OCI-LY1 (cell line): ENCODE results near the gene DCST2.
A peak's percentile ranks its signal among the peaks of the same experiment; 100 is the strongest.

Source experiments
- H2AFZ ChIP-seq: fragments of 200-600 bp; sonication (generic), shearing (Covaris generic); 2 replicates; pipeline ENCODE4 v1.6.0; 2014; ENCODE audit warnings: antibody characterized with exemption, mild to moderate bottlenecking, low read length
- H3F3A ChIP-seq: fragments of 200-600 bp; sonication (generic), shearing (Covaris generic); 2 replicates; pipeline ENCODE4 v1.6.0; 2014; ENCODE audit warnings: mild to moderate bottlenecking, antibody characterized with exemption, low read length, moderate library complexity; ENCODE audit not compliant: insufficient read depth
- H3K27ac ChIP-seq: fragments of 200-600 bp; sonication (generic); 2 replicates; pipeline ENCODE4 v1.5.1; 2014; ENCODE audit warnings: low read length, mixed run types, mild to moderate bottlenecking, low read depth; ENCODE audit not compliant: poor library complexity, severe bottlenecking
- H3K27me3 ChIP-seq: fragments of 200-600 bp; sonication (generic); 2 replicates; pipeline ENCODE4 v1.6.0; 2014; ENCODE audit warnings: antibody characterized with exemption, mild to moderate bottlenecking, low read length, moderate library complexity; ENCODE audit not compliant: insufficient read depth
- H3K36me3 ChIP-seq: fragments of 200-600 bp; sonication (generic); 2 replicates; pipeline ENCODE4 v1.6.1; 2014; ENCODE audit warnings: mild to moderate bottlenecking, antibody characterized with exemption, low read length, moderate library complexity, mixed read lengths; ENCODE audit not compliant: insufficient read depth
- H3K4me1 ChIP-seq: fragments of 200-600 bp; sonication (generic); 2 replicates; pipeline ENCODE4 v1.5.1; 2014; ENCODE audit warnings: mild to moderate bottlenecking, low read length, moderate library complexity; ENCODE audit not compliant: insufficient read depth, severe bottlenecking
- H3K4me2 ChIP-seq: fragments of 200-600 bp; sonication (generic), shearing (Covaris generic); 2 replicates; pipeline ENCODE4 v1.6.1; 2014; ENCODE audit warnings: low read length
- H3K4me3 ChIP-seq: fragments of 200-600 bp; sonication (generic); 2 replicates; pipeline ENCODE4 v1.5.1; 2014; ENCODE audit warnings: low read length, low read depth, mild to moderate bottlenecking, mixed read lengths; ENCODE audit not compliant: poor library complexity, severe bottlenecking
- H3K79me2 ChIP-seq: fragments of 200-600 bp; shearing (Covaris generic); 2 replicates; pipeline ENCODE4 v1.6.1; 2016; ENCODE audit warnings: mixed run types, low read length, mixed read lengths; ENCODE audit not compliant: insufficient read depth
- H3K9ac ChIP-seq: fragments of 200-600 bp; sonication (generic), shearing (Covaris generic); 2 replicates; pipeline ENCODE4 v1.6.1; 2014; ENCODE audit warnings: mild to moderate bottlenecking, low read length, mixed read lengths
- H3K9me2 ChIP-seq: fragments of 200-600 bp; sonication (generic), shearing (Covaris generic); 2 replicates; pipeline ENCODE4 v1.6.1; 2014; ENCODE audit warnings: low read depth, mild to moderate bottlenecking, low read length, mixed read lengths
- H3K9me3 ChIP-seq: fragments of 200-600 bp; shearing (Covaris generic); 2 replicates; pipeline ENCODE4 v1.6.1; 2014; ENCODE audit warnings: low read length, mixed read lengths
- H4K20me1 ChIP-seq: fragments of 200-600 bp; sonication (generic), shearing (Covaris generic); 2 replicates; pipeline ENCODE4 v1.6.0; 2016; ENCODE audit warnings: mild to moderate bottlenecking, low read length; ENCODE audit not compliant: insufficient read depth
- CTCF ChIP-seq: fragments of 200-600 bp; sonication (generic), shearing (Covaris generic); IDR thresholded peaks from 2 replicates; pipeline ENCODE4 v1.5.1; 2017; ENCODE audit warnings: mild to moderate bottlenecking, antibody characterized with exemption, low read length, moderate library complexity, mixed read lengths
- EZH2 ChIP-seq: fragments of 200-600 bp; sonication (generic), shearing (Covaris generic); IDR thresholded peaks from 2 replicates; pipeline ENCODE4 v1.8.0; 2017; ENCODE audit warnings: borderline replicate concordance, mixed run types, mild to moderate bottlenecking, antibody characterized with exemption, low read length, moderate library complexity, mixed read lengths

The DCST2 gene

GRCh38 chr1:154974102-154974807 is 59.3 kb downstream of the DCST2 start, which contains the start of gene CKS1B:
Gene CKS1B, plus strand, starts transcription at chr1:154974681. Its CDS starts 65 bp downstream, at chr1:154974746.
- H3K27ac ChIP-seq = peak within 1 kb of the TSS; percentile 88
- H3K79me2 ChIP-seq = peaks cover 28% of the 10 kb centered on the region
- H3F3A ChIP-seq = 0 out of 2 replicates have a peak, but pooled peaks cover 4% of the 10 kb centered on the region
- peak within 1 kb of the TSS; percentile 86 for H3K9ac ChIP-seq
- no peak for TF ChIP-seq EZH2
- TF ChIP-seq CTCF = no peak
- H3K27me3 ChIP-seq = no peaks in the 10 kb centered on the region
- H3K9me3 ChIP-seq = no peaks in the 10 kb centered on the region
- H3K4me1 ChIP-seq = peaks cover 57% of the 10 kb centered on the region
- H3K36me3 ChIP-seq = peaks cover 21% of the 10 kb centered on the region; the same call in 1 of the 2 replicates
- peak within 1 kb of the TSS; percentile 79 for H3K4me3 ChIP-seq
- no peaks in the 10 kb centered on the region for H3K9me2 ChIP-seq
- H3K4me2 ChIP-seq = peak within 1 kb of the TSS; percentile 91
- H4K20me1 ChIP-seq = no peaks in the 10 kb centered on the region
- no peak within 1 kb of the TSS for H2AFZ ChIP-seq

- peak overlapping the region; percentile 74 for H3K4me2 ChIP-seq
- peaks cover 57% of the 10 kb centered on the region for H3K4me1 ChIP-seq
- no peaks in the 10 kb centered on the region for H3K9me3 ChIP-seq
- H4K20me1 ChIP-seq = no peaks in the 10 kb centered on the region
- H3K27ac ChIP-seq = peak overlapping the region; percentile 88
- H3F3A ChIP-seq = 0 out of 2 replicates have a peak, but pooled peaks cover 4% of the 10 kb centered on the region
- no peaks in the 10 kb centered on the region for H3K27me3 ChIP-seq
- peak overlapping the region; percentile 79 for H3K4me3 ChIP-seq
- H3K9me2 ChIP-seq = no peaks in the 10 kb centered on the region
- peaks cover 28% of the 10 kb centered on the region for H3K79me2 ChIP-seq
- no peak overlapping the region for H2AFZ ChIP-seq
- TF ChIP-seq EZH2 (no peak), CTCF (peak; percentile 15; the same call in 1 of the 2 replicates)
- H3K36me3 ChIP-seq = peaks cover 20% of the 10 kb centered on the region; the same call in 1 of the 2 replicates
- H3K9ac ChIP-seq = peak overlapping the region; percentile 82
These were observed 60.1 kb downstream of the DCST2 start for GRCh38 chr1:154973344-154974101.

- Histone ChIP-seq H3K36me3 (peaks cover 18% of the 10 kb centered on the region), H2AFZ (no peak overlapping the region), H3K9me3 (no peaks in the 10 kb centered on the region), H3K4me2 (peak overlapping the region; percentile 74), H3K27me3 (no peaks in the 10 kb centered on the region), H4K20me1 (no peaks in the 10 kb centered on the region), H3K27ac (peak overlapping the region; percentile 88), H3K9me2 (no peaks in the 10 kb centered on the region), H3F3A (no peaks in the 10 kb centered on the region), H3K9ac (peak overlapping the region; percentile 17; the same call in 1 of the 2 replicates), H3K4me1 (peaks cover 54% of the 10 kb centered on the region), H3K4me3 (peak overlapping the region; percentile 79), H3K79me2 (peaks cover 28% of the 10 kb centered on the region)
- TF ChIP-seq EZH2 (no peak), CTCF (no peak)
These were observed 60.9 kb downstream of the DCST2 start for GRCh38 chr1:154972517-154973343.
